Skeletal muscle tissue (tissue), 4 donors: ENCODE measurements around the gene CNTNAP5. TPM values are rescaled to one million over a fixed set of nuclear protein-coding genes. Genes with fewer than 3 reads are reported as not detected.

Source experiments
- H3K27ac ChIP-seq: one replicate; pipeline ENCODE4 v1.7.0; 2013; ENCODE audit warnings: mild to moderate bottlenecking, low read depth, low read length, inconsistent platforms
- H3K27me3 ChIP-seq, 3 donors: one replicate each; pipeline ENCODE4 v1.7.0; 2013; ENCODE audit warnings: low read length in 3 of 3; ENCODE audit not compliant: control insufficient read depth in 3 of 3, insufficient read depth in 3 of 3
- H3K36me3 ChIP-seq, 3 donors: one replicate each; pipeline ENCODE4 v1.7.0; 2013; ENCODE audit warnings: low read length in 3 of 3; ENCODE audit not compliant: control insufficient read depth in 3 of 3, insufficient read depth in 3 of 3
- H3K4me1 ChIP-seq, 3 donors: one replicate each; pipeline ENCODE4 v1.7.0; 2013; ENCODE audit warnings: low read length in 3 of 3, mild to moderate bottlenecking in 3 of 3; ENCODE audit not compliant: control insufficient read depth in 3 of 3, insufficient read depth in 3 of 3
- H3K4me3 ChIP-seq, 3 donors: one replicate each; pipeline ENCODE4 v1.7.0; 2013; ENCODE audit warnings: low read length in 3 of 3
- H3K9ac ChIP-seq, 3 donors: one replicate each; pipeline ENCODE4 v1.7.0; 2013; ENCODE audit warnings: low read length in 3 of 3, mild to moderate bottlenecking in 3 of 3, moderate library complexity in 2 of 3, low read depth in 1 of 3
- H3K9me3 ChIP-seq, 3 donors: one replicate each; pipeline ENCODE4 v1.7.0; 2013; ENCODE audit warnings: low read length in 3 of 3; ENCODE audit not compliant: control insufficient read depth in 3 of 3
- total RNA-seq: library from RNA; depleted of rRNA; stranded (reverse); fragments of >200 nt; gene quantifications from one replicate; pipeline ENCODE4 v1.2.3, GENCODE V29; 2014
- donor health status: Osteomylitis.

The CNTNAP5 gene
- total RNA-seq, 1 donor from 2014 or later = not detected

DNA sequence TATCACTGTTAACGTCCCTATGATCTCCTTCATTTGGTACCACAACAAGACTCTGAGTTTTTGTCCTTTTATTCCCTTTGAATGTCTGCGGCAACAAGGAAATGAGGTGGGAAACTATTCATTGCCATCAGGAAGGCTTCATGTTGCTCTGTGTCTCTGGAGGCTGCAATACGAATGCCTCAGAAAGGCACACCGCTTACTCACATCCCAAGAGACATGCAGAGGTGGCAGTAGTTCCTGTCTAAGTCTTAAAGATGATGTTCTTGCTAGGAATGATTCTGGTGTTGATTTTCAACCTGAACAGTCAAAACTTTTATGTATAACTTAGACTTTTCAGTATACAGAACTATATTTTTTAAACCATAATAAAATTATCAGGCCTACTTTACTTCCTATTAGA lies 24.0 kb downstream of the CNTNAP5 start:
- Histone ChIP-seq H3K4me1 (no peaks in the 10 kb centered on the region), H3K27ac (no peak overlapping the region), H3K36me3 (no peaks in the 10 kb centered on the region), H3K27me3 (no peaks in the 10 kb centered on the region), H3K9me3 (peaks cover 0 to 2% (median 0%) of the 10 kb centered on the region in 3 donors), H3K4me3 (no peak overlapping the region), H3K9ac (no peak overlapping the region)

- H3K9me3 ChIP-seq = peaks cover 0 to 2% (median 0%) of the 10 kb centered on the region in 3 donors
- H3K27ac ChIP-seq = no peak overlapping the region
- H3K27me3 ChIP-seq = no peaks in the 10 kb centered on the region
- H3K4me1 ChIP-seq = no peaks in the 10 kb centered on the region
- no peaks in the 10 kb centered on the region for H3K36me3 ChIP-seq
- H3K9ac ChIP-seq = no peak overlapping the region
- no peak overlapping the region for H3K4me3 ChIP-seq
These were observed 25.9 kb downstream of the CNTNAP5 start for GRCh38 chr2:124050833-124051497.

GRCh38 chr2:124053796-124054195 lies 28.7 kb downstream of the CNTNAP5 start:
- H3K9me3 ChIP-seq = no peaks in the 10 kb centered on the region
- no peaks in the 10 kb centered on the region for H3K36me3 ChIP-seq
- no peak overlapping the region for H3K27ac ChIP-seq
- H3K4me1 ChIP-seq = no peaks in the 10 kb centered on the region
- no peak overlapping the region for H3K9ac ChIP-seq
- H3K4me3 ChIP-seq = no peak overlapping the region
- H3K27me3 ChIP-seq = no peaks in the 10 kb centered on the region

- Histone ChIP-seq H3K4me1 (no peaks in the 10 kb centered on the region), H3K27me3 (no peaks in the 10 kb centered on the region), H3K36me3 (no peaks in the 10 kb centered on the region), H3K9me3 (no peaks in the 10 kb centered on the region), H3K27ac (no peak overlapping the region), H3K4me3 (no peak overlapping the region), H3K9ac (no peak overlapping the region)
These were observed 38.5 kb downstream of the CNTNAP5 start for GRCh38 chr2:124063596-124063995.

DNA sequence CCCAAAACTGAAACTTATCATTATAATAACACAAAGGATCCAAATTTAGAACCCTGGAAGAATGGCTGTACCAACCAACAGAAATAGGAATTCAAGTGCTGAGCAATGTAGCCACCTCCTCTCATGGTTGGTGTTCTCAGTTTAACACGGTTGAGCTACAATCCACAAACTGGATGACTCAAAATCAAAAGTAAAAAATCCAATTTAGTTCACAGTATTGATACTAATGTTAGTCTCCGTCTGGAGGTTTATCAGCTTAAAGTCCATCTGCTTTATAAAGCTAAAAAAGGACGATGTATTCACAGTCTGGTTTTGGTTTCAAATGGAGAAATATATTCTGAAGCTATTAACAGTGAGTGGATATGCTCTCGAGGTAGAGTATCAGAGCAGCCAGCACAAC lies 40.5 kb downstream of the CNTNAP5 start:
- H3K9me3 ChIP-seq = no peaks in the 10 kb centered on the region
- H3K27ac ChIP-seq = no peak overlapping the region
- H3K27me3 ChIP-seq = no peaks in the 10 kb centered on the region
- H3K36me3 ChIP-seq = no peaks in the 10 kb centered on the region
- H3K4me3 ChIP-seq = no peak overlapping the region
- H3K9ac ChIP-seq = no peak overlapping the region
- no peaks in the 10 kb centered on the region for H3K4me1 ChIP-seq

GRCh38 chr2:124066776-124067175 lies 41.7 kb downstream of the CNTNAP5 start:
- Histone ChIP-seq H3K27me3 (no peaks in the 10 kb centered on the region), H3K9ac (no peak overlapping the region), H3K36me3 (no peaks in the 10 kb centered on the region)

GRCh38 chr2:124079045-124079444 lies 54.0 kb downstream of the CNTNAP5 start:
- Histone ChIP-seq H3K4me1 (no peaks in the 10 kb centered on the region), H3K4me3 (no peak overlapping the region), H3K27me3 (no peaks in the 10 kb centered on the region), H3K9me3 (no peaks in the 10 kb centered on the region), H3K9ac (no peak overlapping the region), H3K27ac (no peak overlapping the region), H3K36me3 (no peaks in the 10 kb centered on the region)

More at GRCh38 chr2:124066776-124067175, 41.7 kb downstream of the CNTNAP5 start:
- Histone ChIP-seq H3K4me1 (no peaks in the 10 kb centered on the region), H3K4me3 (no peak overlapping the region), H3K9me3 (no peaks in the 10 kb centered on the region), H3K27ac (no peak overlapping the region)

GRCh38 chr2:124080281-124081153 lies 55.4 kb downstream of the CNTNAP5 start:
- no peaks in the 10 kb centered on the region for H3K9me3 ChIP-seq
- H3K27ac ChIP-seq = no peak overlapping the region
- H3K36me3 ChIP-seq = no peaks in the 10 kb centered on the region
- no peak overlapping the region for H3K4me3 ChIP-seq
- no peak overlapping the region for H3K9ac ChIP-seq
- no peaks in the 10 kb centered on the region for H3K27me3 ChIP-seq
- H3K4me1 ChIP-seq = no peaks in the 10 kb centered on the region

DNA sequence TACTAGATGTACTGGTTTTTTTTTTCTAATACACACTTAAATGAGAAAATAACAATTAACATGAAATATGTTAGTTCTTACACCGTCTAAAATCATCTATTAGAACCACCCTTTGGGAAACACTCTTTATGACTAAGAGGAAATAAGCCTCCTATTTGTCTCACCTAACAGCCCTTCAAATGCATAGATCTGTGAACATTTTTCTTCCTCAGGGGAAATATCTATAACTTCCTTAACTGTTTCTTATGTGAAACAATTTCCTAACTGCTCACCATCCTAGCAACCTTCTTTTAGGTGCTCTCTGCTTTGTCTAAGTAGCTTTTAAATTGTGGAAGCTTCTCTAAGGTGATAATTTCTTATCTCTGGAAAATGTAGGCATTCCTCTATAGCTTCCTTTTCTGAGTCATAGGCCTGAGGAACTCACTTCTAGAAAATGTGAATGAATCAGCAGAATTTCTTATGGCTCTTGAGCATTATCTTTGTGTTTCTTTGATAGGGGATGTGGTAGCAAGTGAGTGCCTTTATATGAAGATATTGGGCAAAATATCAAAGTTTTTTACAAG lies 56.1 kb downstream of the CNTNAP5 start:
- no peak overlapping the region for H3K27ac ChIP-seq
- H3K4me3 ChIP-seq = no peak overlapping the region
- H3K36me3 ChIP-seq = no peaks in the 10 kb centered on the region
- no peaks in the 10 kb centered on the region for H3K27me3 ChIP-seq
- H3K9me3 ChIP-seq = no peaks in the 10 kb centered on the region
- no peak overlapping the region for H3K9ac ChIP-seq
- H3K4me1 ChIP-seq = no peaks in the 10 kb centered on the region

DNA sequence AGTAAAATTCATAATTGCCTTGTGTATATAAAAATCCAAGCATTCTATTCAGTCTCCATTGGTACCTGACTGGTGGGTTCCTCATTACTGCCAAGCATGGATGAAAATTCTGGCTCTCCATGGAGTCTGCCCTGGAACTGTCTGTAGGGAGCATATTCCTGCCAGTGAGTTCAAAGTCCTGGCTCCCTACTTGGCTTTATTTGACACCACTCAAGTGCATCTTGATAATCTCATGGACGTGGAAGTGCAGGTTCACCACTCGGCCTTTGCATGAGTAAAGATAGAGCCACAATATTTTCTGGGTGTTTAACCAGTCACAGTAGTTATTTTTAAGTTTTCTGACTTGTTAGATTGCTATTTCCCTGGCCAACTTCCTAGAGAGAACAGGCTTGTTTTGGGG lies 63.5 kb downstream of the CNTNAP5 start:
- Histone ChIP-seq H3K4me1 (no peaks in the 10 kb centered on the region), H3K27me3 (no peaks in the 10 kb centered on the region), H3K4me3 (no peak overlapping the region), H3K9ac (no peak overlapping the region), H3K9me3 (no peaks in the 10 kb centered on the region), H3K27ac (no peak overlapping the region), H3K36me3 (no peaks in the 10 kb centered on the region)
